GM23338 (cell line): ENCODE results near the gene OVOL3. TPM values are rescaled to one million over a fixed set of nuclear protein-coding genes. Genes with fewer than 3 reads are reported as not detected.

ENCODE experiments used
- ATAC-seq: fragments of 200-7000 bp; cut with Tn5 transposase; 3 replicates; pipeline ENCODE4 v1.9.1; 2020
- DNase-seq: peaks from one replicate; pipeline ENCODE4 v3.0.0-alpha.2; 2015; ENCODE audit warnings: low spot score
- H2AFZ ChIP-seq: fragments of 200-600 bp; sonication (generic); 2 replicates; pipeline ENCODE4 v1.8.0; 2016; ENCODE audit warnings: antibody characterized with exemption, mild to moderate bottlenecking, moderate library complexity
- H3F3A ChIP-seq: fragments of 200-600 bp; sonication (generic); replicated peaks from 2 replicates; pipeline ENCODE4 v1.8.0; 2017; ENCODE audit warnings: antibody characterized with exemption, mixed run types, low read depth
- H3K27ac ChIP-seq: fragments of 200-600 bp; sonication (generic); 2 replicates; pipeline ENCODE4 v1.6.1; 2016; ENCODE audit warnings: low read depth
- H3K27me3 ChIP-seq: fragments of 200-600 bp; sonication (generic); 2 replicates; pipeline ENCODE4 v1.8.0; 2016; ENCODE audit warnings: mild to moderate bottlenecking, mixed run types, moderate library complexity; ENCODE audit not compliant: insufficient read depth
- H3K36me3 ChIP-seq: fragments of 200-600 bp; sonication (generic); 2 replicates; pipeline ENCODE4 v1.8.0; 2016; ENCODE audit warnings: mild to moderate bottlenecking; ENCODE audit not compliant: insufficient read depth
- H3K4me1 ChIP-seq: fragments of 200-600 bp; sonication (generic); 2 replicates; pipeline ENCODE4 v1.8.0; 2016; ENCODE audit warnings: mild to moderate bottlenecking, moderate library complexity; ENCODE audit not compliant: insufficient read depth
- H3K4me2 ChIP-seq: fragments of 200-600 bp; sonication (generic); 2 replicates; pipeline ENCODE4 v1.7.1; 2017; ENCODE audit warnings: mixed run types
- H3K4me3 ChIP-seq: fragments of 200-600 bp; sonication (generic); 2 replicates; pipeline ENCODE4 v1.6.1; 2016; ENCODE audit warnings: mixed run types
- H3K79me2 ChIP-seq: fragments of 200-600 bp; sonication (generic); replicated peaks from 2 replicates; pipeline ENCODE4 v1.8.0; 2017; ENCODE audit warnings: mild to moderate bottlenecking; ENCODE audit not compliant: insufficient read depth
- H3K9me2 ChIP-seq: fragments of 200-600 bp; sonication (generic); 2 replicates; pipeline ENCODE4 v1.8.0; 2017; ENCODE audit not compliant: insufficient read depth
- H4K20me1 ChIP-seq: fragments of 200-600 bp; sonication (generic); replicated peaks from 2 replicates; pipeline ENCODE4 v1.8.0; 2017; ENCODE audit warnings: mild to moderate bottlenecking; ENCODE audit not compliant: insufficient read depth
- H3K27ac Mint-ChIP-seq: 2 replicates; pipeline ENCODE4 v1.8.0; 2020; ENCODE audit warnings: inconsistent platforms, mild to moderate bottlenecking, moderate library complexity, mixed read lengths
- H3K27me3 Mint-ChIP-seq: 3 replicates; pipeline ENCODE4 v1.8.0; 2022; ENCODE audit warnings: low read depth, mild to moderate bottlenecking, moderate library complexity, mixed read lengths, inconsistent platforms; ENCODE audit not compliant: insufficient read depth, poor library complexity
- H3K36me3 Mint-ChIP-seq: 3 replicates; pipeline ENCODE4 v1.8.0; 2021; ENCODE audit warnings: low read depth, mild to moderate bottlenecking, inconsistent platforms, moderate library complexity, mixed read lengths
- H3K4me1 Mint-ChIP-seq: 3 replicates; pipeline ENCODE4 v1.8.0; 2020; ENCODE audit warnings: mild to moderate bottlenecking, inconsistent platforms, mixed read lengths
- H3K4me3 Mint-ChIP-seq: 3 replicates; pipeline ENCODE4 v1.8.0; 2021; ENCODE audit warnings: moderate library complexity, mild to moderate bottlenecking, inconsistent platforms, mixed read lengths
- H3K9me3 Mint-ChIP-seq: 3 replicates; pipeline ENCODE4 v1.8.0; 2020; ENCODE audit warnings: moderate library complexity, mild to moderate bottlenecking, inconsistent platforms, mixed read lengths
- CREB1 ChIP-seq: fragments of 250-450 bp; sonication (Bioruptor Pico); IDR thresholded peaks from 2 replicates; pipeline ENCODE4 v1.5.0; 2020; ENCODE audit warnings: low read depth, mild to moderate bottlenecking, moderate library complexity
- CTCF ChIP-seq, 2 experiments: fragments of 200-600 bp in 1 of 2; sonication (generic) in 1 of 2; conservative IDR thresholded peaks; 2 replicates each; pipeline versions ENCODE4 v1.5.1 to v1.6.1; 2016 to 2017; ENCODE audit warnings: antibody characterized with exemption in 2 of 2, low read depth in 2 of 2, mild to moderate bottlenecking in 2 of 2, moderate library complexity in 1 of 2
- ETS1 ChIP-seq: IDR thresholded peaks from 2 replicates; pipeline ENCODE4 v1.6.1; 2016; ENCODE audit warnings: antibody characterized with exemption
- JUNB ChIP-seq: IDR thresholded peaks from one replicate; pipeline ENCODE4 v1.6.1; 2016; ENCODE audit warnings: antibody characterized with exemption; ENCODE audit not compliant: unreplicated experiment
- NANOG ChIP-seq: IDR thresholded peaks from 2 replicates; pipeline ENCODE4 v1.6.1; 2016; ENCODE audit warnings: antibody characterized with exemption, borderline replicate concordance
- POLR2AphosphoS5 ChIP-seq: IDR thresholded peaks from 2 replicates; pipeline ENCODE4 v1.6.1; 2016; ENCODE audit warnings: antibody characterized with exemption, low read depth
- REST ChIP-seq: IDR thresholded peaks from one replicate; pipeline ENCODE4 v1.6.1; 2018; ENCODE audit warnings: antibody characterized with exemption; ENCODE audit not compliant: unreplicated experiment
- ZNF331 ChIP-seq: fragments of 250-450 bp; sonication (Bioruptor Pico); IDR thresholded peaks from 2 replicates; pipeline ENCODE4 v1.5.0; 2020; ENCODE audit warnings: low read depth, mild to moderate bottlenecking, moderate library complexity
- ZNF462 ChIP-seq: fragments of 250-450 bp; sonication (Bioruptor Pico); IDR thresholded peaks from 2 replicates; pipeline ENCODE4 v1.5.0; 2020; ENCODE audit warnings: mild to moderate bottlenecking, moderate library complexity
- polyA plus RNA-seq: library from polyadenylated mRNA; unstranded; fragments of >200 nt; fragmentation: Nextera tagmentation; extraction: Ambion mirVana; gene quantifications from 2 replicates; pipeline ENCODE4 v1.2.1, GENCODE V29; 2016
- total RNA-seq: library from RNA; depleted of rRNA; stranded (reverse); fragments of >200 nt; shearing (Covaris generic); gene quantifications from 2 replicates; pipeline ENCODE4 v1.2.3, GENCODE V29; 2014

The OVOL3 gene
- total and polyA plus RNA-seq, 2 experiments from 2014 or later = not detected

- Histone ChIP-seq H3K9me2 (no peaks in the 10 kb centered on the region), H2AFZ (no peak overlapping the region), H3K27me3 (no peaks in the 10 kb centered on the region), H3K27ac (no peak overlapping the region), H3F3A (no peaks in the 10 kb centered on the region), H4K20me1 (no peaks in the 10 kb centered on the region), H3K79me2 (no peaks in the 10 kb centered on the region), H3K4me1 (no peaks in the 10 kb centered on the region), H3K4me2 (no peak overlapping the region), H3K4me3 (no peak overlapping the region), H3K36me3 (peaks cover 19% of the 10 kb centered on the region)
- Mint-ChIP-seq H3K36me3 (peaks cover 53% of the 10 kb centered on the region), H3K27ac (no peak overlapping the region), H3K4me1 (no peaks in the 10 kb centered on the region), H3K27me3 (no peaks in the 10 kb centered on the region), H3K9me3 (no peaks in the 10 kb centered on the region), H3K4me3 (no peak overlapping the region)
- DNase-seq (no peak), ATAC-seq (no peak)
- TF ChIP-seq JUNB (no peak), ZNF462 (CRISPR knock-in tag) (no peak), CREB1 (no peak), POLR2AphosphoS5 (no peak)
These were observed 11.7 kb upstream of the OVOL3 start for GRCh38 chr19:36099166-36099785.

GRCh38 chr19:36100476-36100875 is 10.5 kb upstream of the OVOL3 start:
- H3K79me2 ChIP-seq = no peaks in the 10 kb centered on the region
- TF ChIP-seq ZNF331 (CRISPR knock-in tag) = no peak
- TF ChIP-seq NANOG = no peak
- no peak for TF ChIP-seq CREB1
- no peak for TF ChIP-seq REST
- no peak for TF ChIP-seq ETS1
- TF ChIP-seq CTCF (conservative IDR thresholded peaks at IDR 0.05; ENCODE audit: low read depth in 2 of 2) = no peak

More at GRCh38 chr19:36100476-36100875, 10.5 kb upstream of the OVOL3 start:
- Histone ChIP-seq H3K36me3 (peaks cover 12% of the 10 kb centered on the region; the same call in 1 of the 2 replicates), H4K20me1 (no peaks in the 10 kb centered on the region), H3K9me2 (no peaks in the 10 kb centered on the region), H3F3A (no peaks in the 10 kb centered on the region), H3K4me2 (no peak overlapping the region), H3K4me1 (no peaks in the 10 kb centered on the region), H3K27ac (no peak overlapping the region), H3K4me3 (no peak overlapping the region), H2AFZ (no peak overlapping the region), H3K27me3 (no peaks in the 10 kb centered on the region)
- Mint-ChIP-seq H3K27me3 (no peaks in the 10 kb centered on the region), H3K9me3 (no peaks in the 10 kb centered on the region), H3K4me1 (no peaks in the 10 kb centered on the region), H3K4me3 (no peak overlapping the region), H3K27ac (no peak overlapping the region), H3K36me3 (peaks cover 55% of the 10 kb centered on the region)
- ATAC-seq (no peak), DNase-seq (no peak)
